H9 (cell line): ENCODE data around the gene HFE. TPM values are rescaled to one million over a fixed set of nuclear protein-coding genes. Genes with fewer than 3 reads are reported as not detected.

Experiments
- DNase-seq: peaks from one replicate; pipeline ENCODE4 v3.0.0-alpha.2; 2017
- H2AFZ ChIP-seq: one replicate; pipeline ENCODE4 v1.6.1; 2013; ENCODE audit warnings: mild to moderate bottlenecking, low read length, control low read depth, moderate library complexity
- H2AK5ac ChIP-seq: 2 replicates; pipeline ENCODE4 v1.6.1; 2013; ENCODE audit warnings: low read length, control low read depth, mixed read lengths; ENCODE audit not compliant: insufficient read length
- H2BK120ac ChIP-seq: one replicate; pipeline ENCODE4 v1.6.1; 2013; ENCODE audit warnings: low read depth, mild to moderate bottlenecking, low read length, control low read depth, inconsistent platforms; ENCODE audit not compliant: poor library complexity, severe bottlenecking
- H2BK12ac ChIP-seq: 2 replicates; pipeline ENCODE4 v1.6.1; 2013; ENCODE audit warnings: low read length, control low read depth, mixed read lengths, low read depth; ENCODE audit not compliant: insufficient read length
- H2BK15ac ChIP-seq: 2 replicates; pipeline ENCODE4 v1.6.1; 2013; ENCODE audit warnings: low read depth, low read length, control low read depth
- H2BK20ac ChIP-seq: one replicate; pipeline ENCODE4 v1.6.1; 2013; ENCODE audit warnings: low read depth, mild to moderate bottlenecking, low read length, control low read depth, inconsistent platforms; ENCODE audit not compliant: poor library complexity, severe bottlenecking
- H2BK5ac ChIP-seq: 2 replicates; pipeline ENCODE4 v1.6.1; 2013; ENCODE audit warnings: low read length, control low read depth, mixed read lengths; ENCODE audit not compliant: insufficient read length
- H3K14ac ChIP-seq: 2 replicates; pipeline ENCODE4 v1.6.1; 2013; ENCODE audit warnings: low read length, control low read depth; ENCODE audit not compliant: insufficient read depth
- H3K18ac ChIP-seq: 2 replicates; pipeline ENCODE4 v1.6.1; 2013; ENCODE audit warnings: low read depth, mild to moderate bottlenecking, mixed read lengths, low read length, control low read depth; ENCODE audit not compliant: insufficient read length
- H3K23ac ChIP-seq: 2 replicates; pipeline ENCODE4 v1.6.1; 2013; ENCODE audit warnings: low read length, control low read depth, mixed read lengths, low read depth; ENCODE audit not compliant: insufficient read length
- H3K23me2 ChIP-seq: 2 replicates; pipeline ENCODE4 v1.6.1; 2013; ENCODE audit warnings: low read depth, mild to moderate bottlenecking, mixed read lengths, low read length, control low read depth; ENCODE audit not compliant: insufficient read length, poor library complexity, severe bottlenecking
- H3K27ac ChIP-seq: 2 replicates; pipeline ENCODE4 v1.5.1; 2013; ENCODE audit warnings: low read length, control low read depth, mixed read lengths, low read depth; ENCODE audit not compliant: insufficient read length
- H3K27me3 ChIP-seq: 2 replicates; pipeline ENCODE4 v1.6.1; 2013; ENCODE audit warnings: low read length, control low read depth, inconsistent platforms; ENCODE audit not compliant: insufficient read depth
- H3K4ac ChIP-seq: 2 replicates; pipeline ENCODE4 v1.6.1; 2013; ENCODE audit warnings: low read depth, mild to moderate bottlenecking, control low read depth, inconsistent platforms, low read length, moderate library complexity
- H3K4me1 ChIP-seq: 2 replicates; pipeline ENCODE4 v1.6.1; 2013; ENCODE audit warnings: low read length, control low read depth, inconsistent platforms; ENCODE audit not compliant: insufficient read depth
- H3K4me2 ChIP-seq: 2 replicates; pipeline ENCODE4 v1.6.1; 2013; ENCODE audit warnings: low read length, control low read depth, mixed read lengths; ENCODE audit not compliant: insufficient read length, insufficient read depth
- H3K56ac ChIP-seq: 2 replicates; pipeline ENCODE4 v1.6.1; 2013; ENCODE audit warnings: low read depth, mild to moderate bottlenecking, mixed read lengths, low read length, control low read depth; ENCODE audit not compliant: insufficient read length
- H3K79me1 ChIP-seq: 2 replicates; pipeline ENCODE4 v1.6.1; 2013; ENCODE audit warnings: low read depth, mild to moderate bottlenecking, moderate library complexity, low read length, control low read depth, inconsistent platforms; ENCODE audit not compliant: insufficient read depth, poor library complexity, severe bottlenecking
- H3K79me2 ChIP-seq: 2 replicates; pipeline ENCODE4 v1.6.1; 2013; ENCODE audit warnings: low read length, control low read depth, inconsistent platforms; ENCODE audit not compliant: insufficient read depth
- H3K9ac ChIP-seq: 2 replicates; pipeline ENCODE4 v1.6.1; 2013; ENCODE audit warnings: low read length, control low read depth, mixed read lengths; ENCODE audit not compliant: insufficient read length; ENCODE audit errors: extremely low read depth
- H3K9me3 ChIP-seq: one replicate; pipeline ENCODE4 v1.6.1; 2013; ENCODE audit warnings: low read depth, low read length, inconsistent platforms; ENCODE audit not compliant: control insufficient read depth
- H3T11ph ChIP-seq: one replicate; pipeline ENCODE4 v1.6.1; 2013; ENCODE audit warnings: mild to moderate bottlenecking, low read length, control low read depth, inconsistent platforms
- H4K20me1 ChIP-seq: one replicate; pipeline ENCODE4 v1.6.1; 2013; ENCODE audit not compliant: control insufficient read depth, insufficient read length, insufficient read depth
- H4K5ac ChIP-seq: 2 replicates; pipeline ENCODE4 v1.6.1; 2013; ENCODE audit warnings: low read depth, mild to moderate bottlenecking, mixed read lengths, low read length, control low read depth; ENCODE audit not compliant: insufficient read length
- H4K8ac ChIP-seq: replicated peaks from 2 replicates; pipeline ENCODE4 v1.6.1; 2013; ENCODE audit warnings: low read length, control low read depth, mixed read lengths, low read depth; ENCODE audit not compliant: insufficient read length
- H4K91ac ChIP-seq: 2 replicates; pipeline ENCODE4 v1.6.1; 2013; ENCODE audit warnings: low read depth, mild to moderate bottlenecking, moderate library complexity, mixed read lengths, low read length, control low read depth; ENCODE audit not compliant: insufficient read length
- H3K27ac Mint-ChIP-seq, 3 experiments: 2 replicates in 2 of 3; 3 replicates in 1 of 3; pipeline ENCODE4 v1.8.0; 2020 to 2021; ENCODE audit warnings: mixed read lengths in 3 of 3, mild to moderate bottlenecking in 1 of 3, moderate library complexity in 1 of 3
- H3K27me3 Mint-ChIP-seq: 2 replicates; pipeline ENCODE4 v1.8.0; 2021; ENCODE audit warnings: low read depth, mild to moderate bottlenecking, moderate library complexity, mixed read lengths
- H3K36me3 Mint-ChIP-seq, 3 experiments: 2 replicates in 2 of 3; 3 replicates in 1 of 3; pipeline ENCODE4 v1.8.0; 2020 to 2021; ENCODE audit warnings: low read depth in 3 of 3, mixed read lengths in 3 of 3; ENCODE audit not compliant: insufficient read depth in 1 of 3
- H3K4me1 Mint-ChIP-seq, 2 experiments: 2 replicates each; pipeline ENCODE4 v1.8.0; 2020; ENCODE audit warnings: mixed read lengths in 2 of 2
- H3K4me3 Mint-ChIP-seq, 2 experiments: 2 replicates in 1 of 2; 3 replicates in 1 of 2; pipeline ENCODE4 v1.8.0; 2020 to 2021; ENCODE audit warnings: mild to moderate bottlenecking in 2 of 2, mixed read lengths in 2 of 2, moderate library complexity in 1 of 2
- H3K9me3 Mint-ChIP-seq, 2 experiments: 2 replicates in 1 of 2; 3 replicates in 1 of 2; pipeline ENCODE4 v1.8.0; 2020; ENCODE audit warnings: mild to moderate bottlenecking in 2 of 2, mixed read lengths in 2 of 2, moderate library complexity in 1 of 2
- whole genome bisulfite sequencing: extraction: QIAGEN DNeasy Blood & Tissue Kit; methylation state at CpG from one replicate; pipeline ENCODE4 v1.1.7; 2013; ENCODE audit warnings: missing lambda C conversion rate, low lambda C conversion rate, mixed read lengths; ENCODE audit not compliant: insufficient read length; ENCODE audit errors: extremely low coverage; 5-methylcytosine and 5-hydroxymethylcytosine counted together
- total RNA-seq: library from RNA; stranded (reverse); gene quantifications from 2 replicates; pipeline ENCODE4 v1.2.1, GENCODE V29; 2021
- TF ChIP-seq, protein P1 (sequence below): fragments of 200-600 bp; sonication (generic); conservative IDR thresholded peaks from 3 replicates; pipeline ENCODE4 v1.8.0; 2021; ENCODE audit warnings: antibody characterized with exemption, mild to moderate bottlenecking

The HFE gene
- total RNA-seq, 1 experiment from 2014 or later, result 0.98 TPM

DNA sequence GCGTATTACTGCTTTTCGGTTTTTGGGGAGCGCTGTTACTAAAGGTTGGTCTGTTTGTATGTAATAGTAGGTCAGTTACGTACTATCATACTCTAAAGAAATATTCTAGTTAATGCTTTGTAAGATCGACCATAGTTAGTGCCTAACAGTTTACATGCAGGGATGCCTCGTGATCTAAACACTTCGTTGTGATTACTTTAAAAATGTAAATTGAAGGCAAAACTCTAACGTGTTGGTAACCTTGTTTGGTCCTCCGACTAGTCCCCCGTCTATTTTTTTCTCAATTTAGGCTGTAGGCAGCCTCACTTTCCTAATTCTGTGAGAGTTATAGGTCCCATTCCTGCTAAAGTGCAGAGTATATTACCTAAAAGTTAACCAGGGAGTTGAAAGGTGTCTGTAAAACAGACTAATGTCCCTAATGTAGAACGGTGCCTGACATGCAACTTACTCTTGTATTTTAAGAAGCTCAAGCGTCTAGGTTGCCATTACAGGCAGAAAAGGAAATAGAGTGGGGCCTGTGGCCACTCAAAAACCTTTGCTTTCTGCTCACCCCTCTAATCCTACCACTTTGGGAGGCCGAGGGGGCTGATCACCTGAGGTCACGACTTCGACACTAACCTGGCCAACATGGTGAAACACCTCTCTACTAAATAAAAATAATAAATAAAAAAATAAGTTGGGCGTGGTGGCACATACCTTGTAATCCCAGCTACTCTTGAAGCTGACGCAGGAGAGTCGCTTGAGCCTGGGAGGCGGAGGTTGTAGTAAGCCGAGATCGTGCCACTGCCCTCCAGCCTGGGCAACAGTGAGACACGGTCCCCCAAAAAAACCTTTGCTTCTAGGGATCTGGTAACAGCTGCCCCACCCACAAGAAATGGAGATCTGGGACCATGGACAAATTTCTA is 37.8 kb downstream of the HFE start:
- Histone ChIP-seq H2BK5ac (no peak overlapping the region), H3K18ac (peak overlapping the region; percentile 96), H4K20me1 (no peaks in the 10 kb centered on the region), H3T11ph (no peak overlapping the region), H2BK20ac (no peak overlapping the region), H4K91ac (no peak overlapping the region), H3K79me1 (no peaks in the 10 kb centered on the region), H2BK120ac (no peak overlapping the region), H2AFZ (no peak overlapping the region), H3K23ac (no peak overlapping the region), H3K4me1 (no peaks in the 10 kb centered on the region), H3K79me2 (peaks cover 6% of the 10 kb centered on the region; the same call in 1 of the 2 replicates), H3K27me3 (no peaks in the 10 kb centered on the region), H2BK15ac (no peak overlapping the region), H3K56ac (no peak overlapping the region), H4K5ac (no peak overlapping the region), H3K23me2 (peaks cover 9% of the 10 kb centered on the region), H3K4ac (no peak overlapping the region), H3K27ac (peak overlapping the region; percentile 68), H4K8ac (no peak overlapping the region), H3K9ac (peak overlapping the region; percentile 99), H2BK12ac (no peak overlapping the region), H2AK5ac (no peak overlapping the region), H3K14ac (peak overlapping the region; percentile 97; the same call in 1 of the 2 replicates), H3K9me3 (no peaks in the 10 kb centered on the region), H3K4me2 (peak overlapping the region; percentile 77)
- H3K27me3 Mint-ChIP-seq, result peaks cover 8% of the 10 kb centered on the region; the same call in 1 of the 2 replicates
- TF ChIP-seq, protein P1, sequence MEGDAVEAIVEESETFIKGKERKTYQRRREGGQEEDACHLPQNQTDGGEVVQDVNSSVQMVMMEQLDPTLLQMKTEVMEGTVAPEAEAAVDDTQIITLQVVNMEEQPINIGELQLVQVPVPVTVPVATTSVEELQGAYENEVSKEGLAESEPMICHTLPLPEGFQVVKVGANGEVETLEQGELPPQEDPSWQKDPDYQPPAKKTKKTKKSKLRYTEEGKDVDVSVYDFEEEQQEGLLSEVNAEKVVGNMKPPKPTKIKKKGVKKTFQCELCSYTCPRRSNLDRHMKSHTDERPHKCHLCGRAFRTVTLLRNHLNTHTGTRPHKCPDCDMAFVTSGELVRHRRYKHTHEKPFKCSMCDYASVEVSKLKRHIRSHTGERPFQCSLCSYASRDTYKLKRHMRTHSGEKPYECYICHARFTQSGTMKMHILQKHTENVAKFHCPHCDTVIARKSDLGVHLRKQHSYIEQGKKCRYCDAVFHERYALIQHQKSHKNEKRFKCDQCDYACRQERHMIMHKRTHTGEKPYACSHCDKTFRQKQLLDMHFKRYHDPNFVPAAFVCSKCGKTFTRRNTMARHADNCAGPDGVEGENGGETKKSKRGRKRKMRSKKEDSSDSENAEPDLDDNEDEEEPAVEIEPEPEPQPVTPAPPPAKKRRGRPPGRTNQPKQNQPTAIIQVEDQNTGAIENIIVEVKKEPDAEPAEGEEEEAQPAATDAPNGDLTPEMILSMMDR, result no peak
- H3K36me3 Mint-ChIP-seq, result peaks cover 6 to 17% (median 9%) of the 10 kb centered on the region in 3 experiments
- peaks cover 3 to 7% of the 10 kb centered on the region in 2 experiments for H3K9me3 Mint-ChIP-seq
- H3K4me1 Mint-ChIP-seq, result peaks cover 27 to 35% of the 10 kb centered on the region in 2 experiments
- peak overlapping the region; percentile 99 to 100 for H3K4me3 Mint-ChIP-seq
- WGBS, result no CpG with 5 or more reads among the region's 22 CpGs
- H3K27ac Mint-ChIP-seq, result peak overlapping the region; percentile 98 to 100 (median 100); a peak in 5 of 7 replicates
- DNase-seq, result no peak
